ENCODE data around the gene SLC9A2. TPM values are rescaled to one million over a fixed set of nuclear protein-coding genes. Genes with fewer than 3 reads are reported as not detected.

Gene SLC9A2
- total and polyA plus RNA-seq, 2 of the 13 experiments (the other 11 are each of a cell fraction or from before 2014, with no cell fraction given): 0.02 TPM; not detected in 1

DNA sequence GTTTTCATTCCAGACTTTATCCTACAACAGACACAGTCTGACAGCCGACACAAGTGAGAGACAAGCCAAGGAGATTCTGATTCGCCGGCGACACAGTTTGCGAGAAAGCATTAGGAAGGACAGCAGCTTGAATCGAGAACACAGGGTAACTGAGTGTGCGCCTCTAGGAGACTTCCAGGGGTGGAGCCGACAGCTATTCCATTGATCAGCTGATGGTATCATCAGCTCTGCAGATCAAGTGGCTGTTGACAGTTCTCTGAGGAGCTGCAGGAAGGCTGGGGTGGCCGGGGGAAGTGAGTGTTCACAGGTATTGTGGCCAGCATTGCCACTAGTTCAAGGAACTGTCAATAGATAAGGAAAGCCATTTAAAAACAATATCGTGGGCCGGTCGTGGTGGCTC is 85.2 kb downstream of the SLC9A2 start:
- in situ Hi-C loops (cut with HindIII; ENCODE audit: extremely low pct_ligation_motif_present, low pct_unique_long_range_greater_than_20kb): no loop called here
- ATAC-seq (no peak), FAIRE-seq (no peak), DNase-seq (ENCODE audit: low spot score) (no peak)
- Histone ChIP-seq H3K79me2 (ENCODE audit: insufficient read depth, low read length) (no peaks in the 10 kb centered on the region), H3K27ac (ENCODE audit: extremely low read length, insufficient read depth, low read length) (no peak overlapping the region), H3K4me1 (ENCODE audit: insufficient read depth, low read length) (peaks cover 22% of the 10 kb centered on the region), H4K20me1 (ENCODE audit: insufficient read depth, low read length) (no peaks in the 10 kb centered on the region), H3K4me3 (replicated peaks in 1 of 3; ENCODE audit: insufficient read depth in 1 of 3, low read depth in 2 of 3, low read length in 3 of 3) (no peak overlapping the region), H3K9ac (ENCODE audit: insufficient read depth, low read depth, low read length) (no peak overlapping the region), H3K27me3 (ENCODE audit: control insufficient read depth in 1 of 2, insufficient read depth in 2 of 2, low read length in 2 of 2) (no peaks in the 10 kb centered on the region), H3K4me2 (ENCODE audit: low read depth, low read length) (no peak overlapping the region), H3K36me3 (replicated peaks in 1 of 2; ENCODE audit: control insufficient read depth in 1 of 2, insufficient read depth in 2 of 2, low read length in 2 of 2) (no peaks in the 10 kb centered on the region), H2AFZ (ENCODE audit: low read length) (no peak overlapping the region), H3K9me3 (ENCODE audit: low read length) (no peaks in the 10 kb centered on the region)
- ChIA-PET POLR2A (no interaction called here), CTCF (ENCODE audit: low intra/inter-chr PET ratio, low total read pairs) (interaction anchor here (1.3 kb wide), 1 partner anchor 232 kb away, joined by 7 read pairs; the partner anchor contains the start of gene SLC9A4)
- intact Hi-C loops (cut with micrococcal nuclease; ENCODE audit: unreplicated experiment): loop anchor here (1.0 to 5.0 kb wide), 2 partner anchors 87 to 184 kb away; partner anchors contain the start of gene SLC9A2
- BruUV-seq (replicated peaks): no TSS peak
- WGBS (ENCODE audit: low lambda C conversion rate): 61% methylated on average over 12 of the region's 12 CpGs
- TF ChIP-seq ARID2 (CRISPR knock-in tag; IDR thresholded peaks at IDR 0.05; ENCODE audit: borderline replicate concordance) (no peak), ZFP1 (CRISPR knock-in tag; IDR thresholded peaks at IDR 0.05) (no peak), NPAS2 (CRISPR knock-in tag; IDR thresholded peaks at IDR 0.05; ENCODE audit: borderline replicate concordance) (no peak), MED8 (CRISPR knock-in tag; IDR thresholded peaks at IDR 0.05; ENCODE audit: insufficient replicate concordance) (no peak), RARA (CRISPR knock-in tag; IDR thresholded peaks at IDR 0.05) (no peak), ZNF160 (CRISPR knock-in tag; IDR thresholded peaks at IDR 0.05) (no peak), SRSF1 (optimal IDR thresholded peaks at IDR 0.05; ENCODE audit: low read depth, low read length) (no peak)
- TF ChIP-seq, protein P1, sequence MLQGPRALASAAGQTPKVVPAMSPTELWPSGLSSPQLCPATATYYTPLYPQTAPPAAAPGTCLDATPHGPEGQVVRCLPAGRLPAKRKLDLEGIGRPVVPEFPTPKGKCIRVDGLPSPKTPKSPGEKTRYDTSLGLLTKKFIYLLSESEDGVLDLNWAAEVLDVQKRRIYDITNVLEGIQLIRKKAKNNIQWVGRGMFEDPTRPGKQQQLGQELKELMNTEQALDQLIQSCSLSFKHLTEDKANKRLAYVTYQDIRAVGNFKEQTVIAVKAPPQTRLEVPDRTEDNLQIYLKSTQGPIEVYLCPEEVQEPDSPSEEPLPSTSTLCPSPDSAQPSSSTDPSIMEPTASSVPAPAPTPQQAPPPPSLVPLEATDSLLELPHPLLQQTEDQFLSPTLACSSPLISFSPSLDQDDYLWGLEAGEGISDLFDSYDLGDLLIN (CRISPR knock-in tag; IDR thresholded peaks at IDR 0.05; ENCODE audit: borderline replicate concordance): no peak
- TF ChIP-seq, protein P2, sequence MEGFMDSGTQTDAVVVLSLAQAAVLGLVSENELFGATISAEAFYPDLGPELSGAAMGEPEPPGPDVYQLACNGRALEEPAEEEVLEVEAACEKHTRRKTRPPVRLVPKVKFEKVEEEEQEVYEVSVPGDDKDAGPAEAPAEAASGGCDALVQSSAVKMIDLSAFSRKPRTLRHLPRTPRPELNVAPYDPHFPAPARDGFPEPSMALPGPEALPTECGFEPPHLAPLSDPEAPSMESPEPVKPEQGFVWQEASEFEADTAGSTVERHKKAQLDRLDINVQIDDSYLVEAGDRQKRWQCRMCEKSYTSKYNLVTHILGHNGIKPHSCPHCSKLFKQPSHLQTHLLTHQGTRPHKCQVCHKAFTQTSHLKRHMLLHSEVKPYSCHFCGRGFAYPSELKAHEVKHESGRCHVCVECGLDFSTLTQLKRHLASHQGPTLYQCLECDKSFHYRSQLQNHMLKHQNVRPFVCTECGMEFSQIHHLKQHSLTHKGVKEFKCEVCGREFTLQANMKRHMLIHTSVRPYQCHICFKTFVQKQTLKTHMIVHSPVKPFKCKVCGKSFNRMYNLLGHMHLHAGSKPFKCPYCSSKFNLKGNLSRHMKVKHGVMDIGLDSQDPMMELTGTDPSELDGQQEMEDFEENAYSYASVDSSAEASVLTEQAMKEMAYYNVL (CRISPR knock-in tag; IDR thresholded peaks at IDR 0.05; ENCODE audit: borderline replicate concordance): no peak
- TF ChIP-seq, protein P3, sequence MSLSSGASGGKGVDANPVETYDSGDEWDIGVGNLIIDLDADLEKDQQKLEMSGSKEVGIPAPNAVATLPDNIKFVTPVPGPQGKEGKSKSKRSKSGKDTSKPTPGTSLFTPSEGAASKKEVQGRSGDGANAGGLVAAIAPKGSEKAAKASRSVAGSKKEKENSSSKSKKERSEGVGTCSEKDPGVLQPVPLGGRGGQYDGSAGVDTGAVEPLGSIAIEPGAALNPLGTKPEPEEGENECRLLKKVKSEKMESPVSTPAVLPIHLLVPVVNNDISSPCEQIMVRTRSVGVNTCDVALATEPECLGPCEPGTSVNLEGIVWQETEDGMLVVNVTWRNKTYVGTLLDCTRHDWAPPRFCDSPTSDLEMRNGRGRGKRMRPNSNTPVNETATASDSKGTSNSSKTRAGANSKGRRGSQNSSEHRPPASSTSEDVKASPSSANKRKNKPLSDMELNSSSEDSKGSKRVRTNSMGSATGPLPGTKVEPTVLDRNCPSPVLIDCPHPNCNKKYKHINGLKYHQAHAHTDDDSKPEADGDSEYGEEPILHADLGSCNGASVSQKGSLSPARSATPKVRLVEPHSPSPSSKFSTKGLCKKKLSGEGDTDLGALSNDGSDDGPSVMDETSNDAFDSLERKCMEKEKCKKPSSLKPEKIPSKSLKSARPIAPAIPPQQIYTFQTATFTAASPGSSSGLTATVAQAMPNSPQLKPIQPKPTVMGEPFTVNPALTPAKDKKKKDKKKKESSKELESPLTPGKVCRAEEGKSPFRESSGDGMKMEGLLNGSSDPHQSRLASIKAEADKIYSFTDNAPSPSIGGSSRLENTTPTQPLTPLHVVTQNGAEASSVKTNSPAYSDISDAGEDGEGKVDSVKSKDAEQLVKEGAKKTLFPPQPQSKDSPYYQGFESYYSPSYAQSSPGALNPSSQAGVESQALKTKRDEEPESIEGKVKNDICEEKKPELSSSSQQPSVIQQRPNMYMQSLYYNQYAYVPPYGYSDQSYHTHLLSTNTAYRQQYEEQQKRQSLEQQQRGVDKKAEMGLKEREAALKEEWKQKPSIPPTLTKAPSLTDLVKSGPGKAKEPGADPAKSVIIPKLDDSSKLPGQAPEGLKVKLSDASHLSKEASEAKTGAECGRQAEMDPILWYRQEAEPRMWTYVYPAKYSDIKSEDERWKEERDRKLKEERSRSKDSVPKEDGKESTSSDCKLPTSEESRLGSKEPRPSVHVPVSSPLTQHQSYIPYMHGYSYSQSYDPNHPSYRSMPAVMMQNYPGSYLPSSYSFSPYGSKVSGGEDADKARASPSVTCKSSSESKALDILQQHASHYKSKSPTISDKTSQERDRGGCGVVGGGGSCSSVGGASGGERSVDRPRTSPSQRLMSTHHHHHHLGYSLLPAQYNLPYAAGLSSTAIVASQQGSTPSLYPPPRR (CRISPR knock-in tag; IDR thresholded peaks at IDR 0.05; ENCODE audit: borderline replicate concordance): no peak
- TF ChIP-seq, protein P4, sequence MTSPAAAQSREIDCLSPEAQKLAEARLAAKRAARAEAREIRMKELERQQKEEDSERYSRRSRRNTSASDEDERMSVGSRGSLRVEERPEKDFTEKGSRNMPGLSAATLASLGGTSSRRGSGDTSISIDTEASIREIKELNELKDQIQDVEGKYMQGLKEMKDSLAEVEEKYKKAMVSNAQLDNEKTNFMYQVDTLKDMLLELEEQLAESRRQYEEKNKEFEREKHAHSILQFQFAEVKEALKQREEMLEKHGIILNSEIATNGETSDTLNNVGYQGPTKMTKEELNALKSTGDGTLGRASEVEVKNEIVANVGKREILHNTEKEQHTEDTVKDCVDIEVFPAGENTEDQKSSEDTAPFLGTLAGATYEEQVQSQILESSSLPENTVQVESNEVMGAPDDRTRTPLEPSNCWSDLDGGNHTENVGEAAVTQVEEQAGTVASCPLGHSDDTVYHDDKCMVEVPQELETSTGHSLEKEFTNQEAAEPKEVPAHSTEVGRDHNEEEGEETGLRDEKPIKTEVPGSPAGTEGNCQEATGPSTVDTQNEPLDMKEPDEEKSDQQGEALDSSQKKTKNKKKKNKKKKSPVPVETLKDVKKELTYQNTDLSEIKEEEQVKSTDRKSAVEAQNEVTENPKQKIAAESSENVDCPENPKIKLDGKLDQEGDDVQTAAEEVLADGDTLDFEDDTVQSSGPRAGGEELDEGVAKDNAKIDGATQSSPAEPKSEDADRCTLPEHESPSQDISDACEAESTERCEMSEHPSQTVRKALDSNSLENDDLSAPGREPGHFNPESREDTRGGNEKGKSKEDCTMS (CRISPR knock-in tag; conservative IDR thresholded peaks at IDR 0.05): no peak
- TF ChIP-seq, protein P5, sequence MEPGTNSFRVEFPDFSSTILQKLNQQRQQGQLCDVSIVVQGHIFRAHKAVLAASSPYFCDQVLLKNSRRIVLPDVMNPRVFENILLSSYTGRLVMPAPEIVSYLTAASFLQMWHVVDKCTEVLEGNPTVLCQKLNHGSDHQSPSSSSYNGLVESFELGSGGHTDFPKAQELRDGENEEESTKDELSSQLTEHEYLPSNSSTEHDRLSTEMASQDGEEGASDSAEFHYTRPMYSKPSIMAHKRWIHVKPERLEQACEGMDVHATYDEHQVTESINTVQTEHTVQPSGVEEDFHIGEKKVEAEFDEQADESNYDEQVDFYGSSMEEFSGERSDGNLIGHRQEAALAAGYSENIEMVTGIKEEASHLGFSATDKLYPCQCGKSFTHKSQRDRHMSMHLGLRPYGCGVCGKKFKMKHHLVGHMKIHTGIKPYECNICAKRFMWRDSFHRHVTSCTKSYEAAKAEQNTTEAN (CRISPR knock-in tag; conservative IDR thresholded peaks at IDR 0.05): no peak

Measured in HepG2 (cell line).